Inflammatory macrophage treated with lipopolysaccharide for 1 hour (primary cell): ENCODE measurements around the gene ZNF407.

Experiments used
- DNase-seq, 2 donors: peaks; one replicate each; pipeline ENCODE4 v3.0.0-alpha.2; 2020 to 2022

The ZNF407 gene

DNA sequence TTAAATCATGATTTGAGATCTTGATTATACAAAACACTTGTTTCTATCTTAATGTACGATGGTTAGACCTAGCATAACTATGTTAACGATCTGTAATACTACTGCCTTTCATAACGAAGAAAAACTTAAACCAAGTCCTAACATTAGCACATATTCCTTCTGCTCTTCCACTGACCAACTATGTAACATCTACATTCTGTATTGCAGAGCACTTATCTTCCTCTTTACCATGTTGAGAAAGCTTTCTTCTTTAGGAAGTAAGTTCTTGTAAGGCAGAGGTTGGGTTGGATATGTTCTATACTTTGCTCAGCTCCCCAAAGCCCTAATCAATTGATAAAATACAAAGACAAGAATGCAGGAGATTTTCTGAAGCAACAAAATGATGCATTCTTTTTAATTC, 7.9 kb upstream of the ZNF407 start:
- peak; percentile 64 to 84 for DNase-seq

GRCh38 chr18:74590671-74591070, 7.0 kb upstream of the ZNF407 start:
- peak; percentile 64 to 72 for DNase-seq

GRCh38 chr18:74595431-74595830, 2.2 kb upstream of the ZNF407 start:
- peak; percentile 44 to 63 for DNase-seq

DNA sequence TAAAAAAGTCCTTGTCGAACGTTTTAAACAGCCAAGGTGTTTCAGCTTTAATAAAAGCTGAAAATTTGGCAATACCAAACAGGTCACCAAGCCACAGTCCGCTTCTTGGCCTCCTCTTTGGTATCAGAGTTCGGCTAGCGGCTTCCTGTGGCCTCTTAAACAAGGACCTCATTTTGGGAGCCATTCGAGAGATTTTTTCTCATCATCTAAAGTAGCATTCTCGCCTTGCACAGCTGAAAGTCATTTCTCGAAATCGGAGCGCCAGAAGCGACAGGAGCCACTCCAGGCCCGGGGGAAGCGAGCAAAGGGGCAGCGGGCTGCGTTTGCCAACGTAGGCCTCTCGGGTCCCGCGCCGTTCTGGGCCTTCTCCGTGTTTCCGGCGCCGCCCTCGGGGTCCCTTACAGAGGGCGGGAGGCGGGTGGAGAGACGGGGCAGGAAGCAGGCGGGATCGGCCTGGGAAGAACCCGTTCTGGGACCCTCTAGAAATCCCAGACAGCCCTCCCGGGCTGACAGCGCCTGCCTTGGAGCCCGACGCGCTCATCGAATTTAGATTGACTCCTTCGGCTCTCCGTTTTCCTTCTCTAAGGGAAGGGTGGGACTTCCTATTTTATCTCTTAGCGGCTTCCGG, 522 bp upstream of the ZNF407 start:
- peak; percentile 68 to 74 for DNase-seq

DNA sequence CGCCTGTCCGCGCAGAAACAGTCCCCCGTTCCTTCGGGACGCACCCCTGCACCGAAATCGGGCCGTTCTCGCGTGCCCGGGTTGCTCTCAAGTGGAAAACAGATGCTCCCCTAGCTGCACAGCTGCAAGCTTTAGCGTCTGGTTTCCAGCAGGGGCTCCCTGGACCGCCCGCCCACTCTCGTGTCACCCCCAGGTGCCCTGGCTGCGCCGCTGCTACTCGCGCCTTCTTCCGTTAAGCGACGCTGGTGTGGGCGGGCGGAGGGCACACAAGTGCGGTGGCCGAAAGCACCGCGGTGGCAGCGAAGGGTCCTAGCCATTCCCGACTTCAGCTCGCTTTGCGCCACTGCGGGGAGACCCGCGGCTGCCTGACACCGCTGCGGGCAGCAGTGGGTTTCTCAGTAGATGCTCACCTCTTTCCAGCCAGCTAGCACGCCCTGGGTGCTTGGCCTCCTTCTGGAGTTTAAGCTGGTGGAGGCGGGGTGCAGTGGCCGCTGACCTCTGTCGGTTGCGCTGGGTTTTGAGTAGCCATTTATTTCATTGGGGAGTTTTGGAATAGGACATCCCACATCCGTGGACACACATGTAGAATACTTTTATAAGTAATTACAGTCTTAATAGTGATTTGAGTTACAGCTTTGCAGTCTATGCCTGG, 806 bp downstream of the ZNF407 start:
- peak; percentile 38 to 54 for DNase-seq

DNA sequence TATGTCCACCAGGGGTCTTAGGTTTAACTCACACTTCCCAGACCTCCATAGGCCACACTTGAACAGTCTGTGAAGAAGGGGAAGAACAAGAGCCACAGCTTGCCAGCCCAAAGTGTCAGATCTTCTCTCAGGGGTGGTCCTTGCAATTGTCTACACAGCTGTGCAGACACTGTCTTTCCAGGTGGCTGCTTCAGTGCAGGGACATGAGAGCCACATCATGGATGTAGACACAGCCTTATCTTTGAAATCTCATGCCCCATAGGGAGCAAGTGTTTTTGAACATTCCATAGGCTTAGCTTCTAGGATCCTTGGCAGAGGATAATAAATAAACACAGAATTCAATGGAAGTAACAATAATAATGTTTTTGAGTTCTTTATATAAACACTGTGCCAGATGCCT, 6.7 kb downstream of the ZNF407 start:
- DNase-seq = no peak

GRCh38 chr18:74604774-74605173, 7.1 kb downstream of the ZNF407 start:
- DNase-seq = no peak

- no peak for DNase-seq
Observed at GRCh38 chr18:74608681-74609080, 11.0 kb downstream of the ZNF407 start.

GRCh38 chr18:74609535-74609934, 11.9 kb downstream of the ZNF407 start:
- DNase-seq = peak in 1 of 2 donors; percentile 24

DNA sequence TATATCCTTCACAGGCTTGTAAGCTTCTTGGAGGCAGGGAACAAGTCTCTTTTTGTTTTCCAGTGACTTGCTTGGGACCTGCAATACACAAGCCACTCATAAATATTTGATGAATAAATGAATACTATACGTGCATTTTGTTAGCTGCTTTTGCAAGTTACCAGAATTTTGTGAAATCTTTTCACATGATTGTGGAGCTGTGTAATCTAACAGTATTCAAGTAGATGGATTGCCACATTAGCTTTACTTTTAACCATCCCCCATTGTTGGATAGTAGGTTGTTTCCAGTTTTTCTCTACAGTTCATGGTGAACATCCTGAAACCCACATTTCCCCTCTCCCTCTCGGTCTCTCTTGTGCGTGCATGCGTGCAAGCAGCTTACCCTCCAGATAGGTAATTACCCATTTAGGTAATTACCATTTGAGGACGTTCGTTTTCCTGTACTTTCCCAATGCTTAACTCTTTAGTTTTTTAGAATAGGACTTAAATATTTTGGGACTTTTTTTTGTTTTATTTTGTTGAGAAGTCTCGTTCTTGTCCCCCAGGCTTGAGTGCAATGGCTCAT, 12.5 kb downstream of the ZNF407 start:
- DNase-seq = peak; percentile 54 to 69

DNA sequence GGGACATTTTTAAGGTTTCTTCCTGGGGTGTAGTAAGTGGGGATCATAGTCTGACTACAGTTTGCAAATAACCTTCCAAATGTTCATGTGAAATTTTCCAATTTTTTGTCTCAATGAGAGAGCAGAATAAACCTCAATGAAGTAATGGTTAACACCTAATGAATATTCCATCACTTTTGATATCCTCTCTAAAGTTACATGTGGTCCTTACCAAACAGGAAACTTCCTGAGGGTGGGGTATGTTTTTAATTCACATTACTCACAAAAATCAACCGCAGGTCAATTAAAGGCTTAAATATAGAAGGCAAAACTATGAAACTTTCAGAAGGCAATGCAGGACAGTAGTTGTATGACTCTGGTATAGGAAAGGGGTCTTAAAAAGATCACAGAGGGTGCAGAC, 13.2 kb downstream of the ZNF407 start:
- DNase-seq = no peak

DNA sequence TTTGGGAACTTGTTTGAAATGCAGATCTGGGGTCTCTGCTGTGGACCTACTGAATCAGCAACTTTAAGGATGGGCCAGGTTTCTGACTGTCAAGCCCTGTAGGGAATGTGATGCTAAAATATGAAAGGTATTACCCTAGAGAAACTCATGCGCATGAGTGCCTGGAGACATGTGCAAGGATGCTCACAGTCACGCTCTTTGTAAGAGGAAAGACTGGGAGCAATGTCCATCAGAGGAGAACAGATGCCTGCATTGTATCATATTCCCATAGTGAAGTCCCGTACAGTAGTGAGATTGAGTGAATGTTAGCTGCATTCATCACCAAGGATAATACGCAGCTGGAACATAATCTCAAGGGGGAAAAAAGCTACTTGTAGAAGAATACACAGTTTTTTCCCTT, 14.1 kb downstream of the ZNF407 start:
- no peak for DNase-seq

- peak in 1 of 2 donors; percentile 38 for DNase-seq
Observed at GRCh38 chr18:74613381-74613780, 15.7 kb downstream of the ZNF407 start.

DNA sequence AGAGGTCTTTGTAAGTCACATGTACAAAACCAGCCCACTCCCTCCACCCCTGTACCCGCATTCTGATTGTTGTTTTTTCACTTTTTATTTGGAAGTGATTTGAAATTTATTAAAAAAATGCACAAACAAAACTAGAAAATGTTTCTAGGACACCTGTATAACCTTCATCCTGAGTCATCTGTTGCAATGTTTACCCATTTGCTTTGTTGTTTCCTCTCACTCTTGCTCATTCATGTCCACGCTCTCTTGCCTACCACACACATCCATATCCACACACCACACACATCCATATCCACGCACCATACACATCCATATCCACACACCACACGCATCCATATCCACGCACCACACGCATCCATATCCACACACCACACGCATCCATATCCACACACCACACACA, 18.8 kb downstream of the ZNF407 start:
- no peak for DNase-seq

DNA sequence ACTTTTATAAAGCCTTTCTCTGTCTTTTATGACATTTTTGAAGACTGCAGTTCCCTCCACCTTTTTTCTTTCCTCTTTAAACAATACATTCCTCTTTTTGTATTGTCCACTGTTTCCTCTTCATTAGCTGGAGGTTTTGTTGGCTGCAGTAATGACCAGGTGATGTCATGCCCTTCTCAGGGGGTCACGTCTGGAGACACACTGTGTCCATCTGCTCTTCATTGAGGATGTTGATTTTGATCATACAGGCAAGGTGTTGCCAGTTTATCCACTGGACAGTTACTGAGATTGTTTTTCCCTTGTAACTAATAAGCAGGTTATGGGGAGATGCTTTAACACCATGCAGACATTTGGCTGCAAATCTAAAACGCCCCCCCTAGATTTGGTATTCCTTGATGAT, 19.8 kb downstream of the ZNF407 start:
- DNase-seq = no peak

GRCh38 chr18:74622072-74622471, 24.4 kb downstream of the ZNF407 start:
- DNase-seq = no peak

DNA sequence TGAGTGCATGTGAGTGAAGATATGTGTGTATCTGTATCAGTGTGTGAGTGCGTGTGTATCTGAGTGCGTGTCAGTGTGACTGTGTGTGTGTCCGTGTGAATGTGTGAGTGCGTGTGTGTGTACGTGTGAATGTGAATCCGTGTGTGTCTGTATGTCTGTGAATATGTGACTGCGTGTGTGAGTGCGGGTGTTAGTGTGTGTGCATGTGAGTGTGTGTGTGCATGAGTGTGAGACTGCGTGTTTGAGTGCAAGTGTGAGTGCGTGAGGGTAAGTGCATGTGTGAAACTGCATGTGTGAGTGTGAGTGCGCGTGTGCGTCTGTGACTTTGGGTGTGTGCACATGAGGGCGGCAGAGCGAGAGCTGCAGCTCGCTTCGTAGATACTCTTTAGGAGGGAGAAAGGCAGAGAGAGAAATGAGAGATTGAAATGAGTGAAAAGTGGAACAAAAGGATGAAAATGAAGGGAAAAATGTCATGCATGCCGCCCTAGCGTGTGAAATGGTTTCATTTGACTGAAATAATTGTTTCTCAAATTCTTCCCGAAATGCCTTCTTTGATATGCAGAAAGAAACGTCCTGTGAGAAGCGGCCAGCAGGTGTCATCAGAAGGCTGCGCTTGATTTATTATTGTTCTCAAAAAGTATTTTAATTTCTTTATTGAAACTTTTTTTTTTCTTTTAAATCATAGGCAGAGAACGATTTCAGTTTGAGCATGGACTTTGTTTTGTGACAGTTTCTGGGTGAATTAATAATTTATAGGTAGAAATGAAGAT, 25.6 kb downstream of the ZNF407 start:
- peak in 1 of 2 donors; percentile 31 for DNase-seq

DNA sequence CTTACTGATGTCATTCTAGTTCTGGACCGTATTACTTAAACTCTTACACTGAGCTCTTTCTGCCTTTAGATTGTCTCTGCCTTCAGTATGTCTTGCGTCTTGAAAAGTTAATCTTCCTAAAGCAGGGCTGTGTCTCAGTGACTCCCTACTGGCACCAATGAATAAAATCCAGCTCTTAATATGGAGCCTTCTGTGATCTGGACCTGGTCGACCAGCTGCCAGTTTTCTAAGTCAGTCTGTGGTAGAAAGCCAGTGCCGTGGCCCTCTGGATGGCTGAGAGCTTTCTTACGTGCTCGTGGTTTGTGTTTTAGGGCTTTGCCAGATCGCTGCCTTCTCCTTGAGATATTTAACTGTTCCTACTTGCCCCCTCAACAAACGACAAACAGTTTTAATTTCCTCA, 26.8 kb downstream of the ZNF407 start:
- DNase-seq = no peak

DNA sequence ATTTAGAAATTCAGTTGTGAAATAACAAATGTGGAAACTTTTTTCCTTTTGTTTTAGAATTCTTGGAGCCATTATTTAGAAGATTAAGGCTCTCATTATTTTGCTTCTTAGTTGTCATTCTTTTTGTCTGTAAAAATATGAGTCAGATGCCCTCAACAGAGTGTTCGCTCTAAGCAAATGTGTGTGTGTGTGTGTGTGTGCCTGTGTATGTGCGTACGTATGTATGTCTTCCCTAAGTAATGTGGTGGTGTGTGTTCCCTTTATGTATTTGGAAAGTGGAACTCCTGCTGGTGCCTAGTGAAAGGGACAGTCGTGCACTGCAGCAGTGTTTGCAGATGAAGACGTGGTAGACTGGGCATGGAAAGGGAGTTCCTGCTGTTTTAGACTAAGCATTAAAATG, 27.5 kb downstream of the ZNF407 start:
- no peak for DNase-seq

DNA sequence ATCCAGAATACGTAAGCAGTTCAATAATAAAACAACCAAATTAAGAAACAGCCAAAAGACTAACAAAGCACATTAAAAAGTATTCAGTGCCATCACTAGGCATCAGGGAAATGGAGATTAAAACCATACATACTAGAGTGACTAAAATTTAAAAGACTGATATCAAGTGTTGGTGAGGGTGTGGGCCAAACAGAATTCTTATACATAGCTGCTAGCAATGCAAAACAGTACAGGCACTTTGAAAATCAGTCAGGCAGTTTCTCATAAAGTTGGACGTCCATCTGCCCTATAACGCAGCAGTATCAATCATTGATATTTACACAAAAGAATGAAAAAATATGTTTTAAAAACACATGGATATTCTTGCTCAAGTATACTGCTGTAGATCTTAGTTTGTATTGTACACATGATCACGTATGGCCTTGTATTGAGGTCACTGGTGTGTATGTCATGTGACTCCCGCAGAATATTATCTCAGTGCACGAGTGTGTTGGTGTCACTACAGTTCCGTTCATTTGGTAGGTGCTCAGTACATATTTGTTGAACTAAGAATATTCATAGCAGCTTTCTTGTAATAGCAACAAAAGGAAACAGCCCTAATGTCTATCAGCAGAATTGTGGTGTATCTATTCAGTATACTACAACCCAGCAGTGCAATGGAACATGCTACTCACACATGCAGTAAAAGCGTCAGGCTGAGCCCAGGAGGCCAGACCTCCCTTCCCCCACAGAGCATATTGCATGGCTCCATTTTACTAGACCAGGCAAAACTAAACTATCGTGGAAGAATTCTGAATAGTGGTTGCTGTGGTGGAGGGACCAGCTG, 28.6 kb downstream of the ZNF407 start:
- DNase-seq = no peak

DNA sequence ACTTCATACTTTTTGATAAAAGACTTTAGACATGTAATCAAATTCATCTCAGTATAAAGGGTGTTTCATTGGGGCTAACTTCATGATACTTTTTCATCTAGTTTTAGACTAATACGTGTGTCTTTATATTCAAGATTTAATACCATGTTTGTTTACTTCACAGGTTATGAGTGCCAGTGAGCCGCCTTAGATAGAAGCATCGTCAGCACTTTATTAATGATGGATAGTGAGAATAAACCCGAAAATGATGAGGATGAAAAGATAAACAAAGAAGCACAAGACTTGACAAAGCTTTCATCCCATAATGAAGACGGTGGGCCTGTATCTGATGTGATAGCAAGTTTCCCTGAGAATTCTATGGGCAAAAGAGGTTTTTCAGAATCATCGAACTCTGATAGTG, 33.1 kb downstream of the ZNF407 start:
- no peak for DNase-seq

GRCh38 chr18:74631212-74631611, 33.5 kb downstream of the ZNF407 start:
- DNase-seq = no peak
